ENCODE results near the gene ADAMTSL3.

DNA sequence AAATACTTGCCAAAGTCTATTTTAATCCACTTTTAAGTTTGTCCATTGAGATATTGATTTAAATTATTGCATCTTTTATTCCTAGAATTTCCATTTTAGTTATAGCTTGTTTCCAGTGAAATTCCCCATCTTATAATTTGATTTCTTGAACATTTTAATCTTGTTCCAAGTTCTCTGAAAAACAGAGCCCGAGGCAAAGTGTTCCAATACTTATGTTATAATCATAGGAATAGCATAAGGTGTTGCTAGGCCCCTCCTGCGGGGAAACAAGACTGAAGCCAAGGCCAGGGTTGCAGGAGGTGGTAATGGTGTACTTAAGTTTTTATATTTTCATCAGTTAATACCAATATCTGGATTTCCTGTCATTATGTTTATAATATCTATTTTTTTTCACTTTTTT is 226.6 kb downstream of the ADAMTSL3 start:
- TF ChIP-seq ZFX (IDR thresholded peaks at IDR 0.05): no peak
- TF ChIP-seq, protein P1, sequence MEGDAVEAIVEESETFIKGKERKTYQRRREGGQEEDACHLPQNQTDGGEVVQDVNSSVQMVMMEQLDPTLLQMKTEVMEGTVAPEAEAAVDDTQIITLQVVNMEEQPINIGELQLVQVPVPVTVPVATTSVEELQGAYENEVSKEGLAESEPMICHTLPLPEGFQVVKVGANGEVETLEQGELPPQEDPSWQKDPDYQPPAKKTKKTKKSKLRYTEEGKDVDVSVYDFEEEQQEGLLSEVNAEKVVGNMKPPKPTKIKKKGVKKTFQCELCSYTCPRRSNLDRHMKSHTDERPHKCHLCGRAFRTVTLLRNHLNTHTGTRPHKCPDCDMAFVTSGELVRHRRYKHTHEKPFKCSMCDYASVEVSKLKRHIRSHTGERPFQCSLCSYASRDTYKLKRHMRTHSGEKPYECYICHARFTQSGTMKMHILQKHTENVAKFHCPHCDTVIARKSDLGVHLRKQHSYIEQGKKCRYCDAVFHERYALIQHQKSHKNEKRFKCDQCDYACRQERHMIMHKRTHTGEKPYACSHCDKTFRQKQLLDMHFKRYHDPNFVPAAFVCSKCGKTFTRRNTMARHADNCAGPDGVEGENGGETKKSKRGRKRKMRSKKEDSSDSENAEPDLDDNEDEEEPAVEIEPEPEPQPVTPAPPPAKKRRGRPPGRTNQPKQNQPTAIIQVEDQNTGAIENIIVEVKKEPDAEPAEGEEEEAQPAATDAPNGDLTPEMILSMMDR (conservative IDR thresholded peaks at IDR 0.05): no peak

Data from C4-2B (cell line).